ENCODE measurements around the gene SMG6.

- TF ChIP-seq CTCF (IDR thresholded peaks at IDR 0.05): no peak
- no peak for TF ChIP-seq POLR2A (IDR thresholded peaks at IDR 0.05)
- TF ChIP-seq POLR2AphosphoS5 (IDR thresholded peaks at IDR 0.05): no peak
These were observed 39.3 kb downstream of the SMG6 start for GRCh38 chr17:2264067-2264860.

Data from upper lobe of left lung (tissue), 4 donors.